ENCODE measurements around the gene RAB38. TPM values are rescaled to one million over a fixed set of nuclear protein-coding genes. Genes with fewer than 3 reads are reported as not detected.

Gene RAB38
- total and polyA plus RNA-seq, 2 experiments from 2014 or later: 8.8 to 14.2 TPM

DNA sequence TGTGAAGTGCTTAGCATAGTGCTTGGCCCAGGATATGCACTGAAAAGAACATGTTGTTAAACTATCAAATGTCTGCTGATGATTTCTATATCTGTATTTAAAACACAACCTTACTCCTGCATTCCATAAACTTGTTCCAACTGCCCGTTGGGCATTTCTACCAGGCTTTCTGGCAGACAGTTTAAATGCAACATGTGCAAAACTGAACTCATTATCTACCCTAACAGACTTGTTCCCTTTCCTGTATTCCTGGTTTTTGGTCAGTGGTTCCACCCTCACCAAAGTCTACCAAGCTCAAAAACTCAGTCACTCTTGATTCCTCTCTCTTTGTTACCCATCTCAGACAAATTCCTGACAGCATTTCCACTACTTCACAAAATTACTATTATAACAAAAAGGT is 6.5 kb upstream of the RAB38 start:
- no peak for DNase-seq (ENCODE audit: low spot score)
- H3K4me1 Mint-ChIP-seq: peaks cover 13% of the 10 kb centered on the region
- no peak overlapping the region for H3K4me2 ChIP-seq

More for the DNA sequence above, 6.5 kb upstream of the RAB38 start:
- H3K4me3 Mint-ChIP-seq: no peak overlapping the region
- no peaks in the 10 kb centered on the region; the same call in 2 of the 3 replicates for H3K9me3 Mint-ChIP-seq
- no peaks in the 10 kb centered on the region; the same call in 2 of the 3 replicates for H3K36me3 Mint-ChIP-seq (ENCODE audit: low read depth)
- H3F3A ChIP-seq (replicated peaks; ENCODE audit: low read depth): no peaks in the 10 kb centered on the region
- 0 out of 2 replicates have a peak, but pooled peaks cover 2% of the 10 kb centered on the region for H3K9me2 ChIP-seq (ENCODE audit: insufficient read depth)
- ATAC-seq: no peak
- H3K27ac ChIP-seq (ENCODE audit: low read depth): no peak overlapping the region
- H3K4me3 ChIP-seq: no peak overlapping the region
- H2AFZ ChIP-seq: no peak overlapping the region
- H3K27me3 ChIP-seq (ENCODE audit: insufficient read depth): no peaks in the 10 kb centered on the region
- no peaks in the 10 kb centered on the region for H4K20me1 ChIP-seq (replicated peaks; ENCODE audit: insufficient read depth)
- no peak overlapping the region for H3K27ac Mint-ChIP-seq
- H3K79me2 ChIP-seq (replicated peaks; ENCODE audit: insufficient read depth): no peaks in the 10 kb centered on the region
- H3K27me3 Mint-ChIP-seq (ENCODE audit: insufficient read depth, low read depth, poor library complexity): peaks cover 3% of the 10 kb centered on the region
- H3K36me3 ChIP-seq (ENCODE audit: insufficient read depth): no peaks in the 10 kb centered on the region
- TF ChIP-seq, protein P1, sequence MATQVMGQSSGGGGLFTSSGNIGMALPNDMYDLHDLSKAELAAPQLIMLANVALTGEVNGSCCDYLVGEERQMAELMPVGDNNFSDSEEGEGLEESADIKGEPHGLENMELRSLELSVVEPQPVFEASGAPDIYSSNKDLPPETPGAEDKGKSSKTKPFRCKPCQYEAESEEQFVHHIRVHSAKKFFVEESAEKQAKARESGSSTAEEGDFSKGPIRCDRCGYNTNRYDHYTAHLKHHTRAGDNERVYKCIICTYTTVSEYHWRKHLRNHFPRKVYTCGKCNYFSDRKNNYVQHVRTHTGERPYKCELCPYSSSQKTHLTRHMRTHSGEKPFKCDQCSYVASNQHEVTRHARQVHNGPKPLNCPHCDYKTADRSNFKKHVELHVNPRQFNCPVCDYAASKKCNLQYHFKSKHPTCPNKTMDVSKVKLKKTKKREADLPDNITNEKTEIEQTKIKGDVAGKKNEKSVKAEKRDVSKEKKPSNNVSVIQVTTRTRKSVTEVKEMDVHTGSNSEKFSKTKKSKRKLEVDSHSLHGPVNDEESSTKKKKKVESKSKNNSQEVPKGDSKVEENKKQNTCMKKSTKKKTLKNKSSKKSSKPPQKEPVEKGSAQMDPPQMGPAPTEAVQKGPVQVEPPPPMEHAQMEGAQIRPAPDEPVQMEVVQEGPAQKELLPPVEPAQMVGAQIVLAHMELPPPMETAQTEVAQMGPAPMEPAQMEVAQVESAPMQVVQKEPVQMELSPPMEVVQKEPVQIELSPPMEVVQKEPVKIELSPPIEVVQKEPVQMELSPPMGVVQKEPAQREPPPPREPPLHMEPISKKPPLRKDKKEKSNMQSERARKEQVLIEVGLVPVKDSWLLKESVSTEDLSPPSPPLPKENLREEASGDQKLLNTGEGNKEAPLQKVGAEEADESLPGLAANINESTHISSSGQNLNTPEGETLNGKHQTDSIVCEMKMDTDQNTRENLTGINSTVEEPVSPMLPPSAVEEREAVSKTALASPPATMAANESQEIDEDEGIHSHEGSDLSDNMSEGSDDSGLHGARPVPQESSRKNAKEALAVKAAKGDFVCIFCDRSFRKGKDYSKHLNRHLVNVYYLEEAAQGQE (IDR thresholded peaks at IDR 0.05; ENCODE audit: unreplicated experiment): no peak
- TF ChIP-seq ZNF114 (CRISPR knock-in tag; IDR thresholded peaks at IDR 0.05): no peak
- TF ChIP-seq ZNF462 (CRISPR knock-in tag; IDR thresholded peaks at IDR 0.05): no peak
- TF ChIP-seq, protein P2, sequence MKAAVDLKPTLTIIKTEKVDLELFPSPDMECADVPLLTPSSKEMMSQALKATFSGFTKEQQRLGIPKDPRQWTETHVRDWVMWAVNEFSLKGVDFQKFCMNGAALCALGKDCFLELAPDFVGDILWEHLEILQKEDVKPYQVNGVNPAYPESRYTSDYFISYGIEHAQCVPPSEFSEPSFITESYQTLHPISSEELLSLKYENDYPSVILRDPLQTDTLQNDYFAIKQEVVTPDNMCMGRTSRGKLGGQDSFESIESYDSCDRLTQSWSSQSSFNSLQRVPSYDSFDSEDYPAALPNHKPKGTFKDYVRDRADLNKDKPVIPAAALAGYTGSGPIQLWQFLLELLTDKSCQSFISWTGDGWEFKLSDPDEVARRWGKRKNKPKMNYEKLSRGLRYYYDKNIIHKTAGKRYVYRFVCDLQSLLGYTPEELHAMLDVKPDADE (IDR thresholded peaks at IDR 0.05): no peak
- H3K4me1 ChIP-seq (ENCODE audit: insufficient read depth): peaks cover 7% of the 10 kb centered on the region; the same call in 1 of the 2 replicates

Measured in GM23338 (cell line).